ENCODE measurements around the gene GNAS-AS1. TPM values are rescaled to one million over a fixed set of nuclear protein-coding genes. Genes with fewer than 3 reads are reported as not detected.

Gene GNAS-AS1
- total RNA-seq, 1 experiment from 2014 or later, result 1.6 TPM

DNA sequence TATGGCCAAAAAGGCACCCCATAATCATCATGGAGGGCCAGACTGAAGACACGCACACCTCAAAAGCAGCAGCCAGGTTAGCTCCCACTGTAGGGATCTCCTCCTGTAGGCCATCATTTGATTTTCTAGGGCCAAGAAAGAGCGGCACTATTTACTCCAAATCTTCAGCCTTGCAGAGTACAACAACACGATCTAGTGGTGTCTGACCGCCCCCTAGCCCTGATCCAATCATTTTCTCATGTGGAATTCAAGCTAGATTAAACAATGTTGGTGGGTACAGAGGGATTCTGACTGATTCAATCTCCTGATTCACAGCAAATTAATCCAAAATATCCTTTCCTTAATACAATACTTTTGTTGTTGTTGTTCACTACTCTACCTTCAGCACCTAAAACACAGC, 12.5 kb downstream of the GNAS-AS1 start:
- H3K9me3 Mint-ChIP-seq (ENCODE audit: unreplicated experiment), result no peaks in the 10 kb centered on the region
- peaks cover 41% of the 10 kb centered on the region for H3K27me3 Mint-ChIP-seq (ENCODE audit: insufficient read depth, unreplicated experiment)
- intact Hi-C loops (cut with micrococcal nuclease), result loop anchor here (5.0 kb wide), 1 partner anchor 601 kb away; no protein-coding TSS in a partner anchor
- ChIA-PET POLR2A (no interaction called here), CTCF (interaction anchor here (0.6 to 2.4 kb wide), 10 partner anchors 11 to 618 kb away, joined by 3 to 13 read pairs (median 4); no protein-coding TSS in a partner anchor)
- H3K4me3 Mint-ChIP-seq (ENCODE audit: unreplicated experiment), result no peak overlapping the region
- H3K27ac Mint-ChIP-seq (ENCODE audit: low read depth, unreplicated experiment), result no peak overlapping the region
- TF ChIP-seq, protein P1, sequence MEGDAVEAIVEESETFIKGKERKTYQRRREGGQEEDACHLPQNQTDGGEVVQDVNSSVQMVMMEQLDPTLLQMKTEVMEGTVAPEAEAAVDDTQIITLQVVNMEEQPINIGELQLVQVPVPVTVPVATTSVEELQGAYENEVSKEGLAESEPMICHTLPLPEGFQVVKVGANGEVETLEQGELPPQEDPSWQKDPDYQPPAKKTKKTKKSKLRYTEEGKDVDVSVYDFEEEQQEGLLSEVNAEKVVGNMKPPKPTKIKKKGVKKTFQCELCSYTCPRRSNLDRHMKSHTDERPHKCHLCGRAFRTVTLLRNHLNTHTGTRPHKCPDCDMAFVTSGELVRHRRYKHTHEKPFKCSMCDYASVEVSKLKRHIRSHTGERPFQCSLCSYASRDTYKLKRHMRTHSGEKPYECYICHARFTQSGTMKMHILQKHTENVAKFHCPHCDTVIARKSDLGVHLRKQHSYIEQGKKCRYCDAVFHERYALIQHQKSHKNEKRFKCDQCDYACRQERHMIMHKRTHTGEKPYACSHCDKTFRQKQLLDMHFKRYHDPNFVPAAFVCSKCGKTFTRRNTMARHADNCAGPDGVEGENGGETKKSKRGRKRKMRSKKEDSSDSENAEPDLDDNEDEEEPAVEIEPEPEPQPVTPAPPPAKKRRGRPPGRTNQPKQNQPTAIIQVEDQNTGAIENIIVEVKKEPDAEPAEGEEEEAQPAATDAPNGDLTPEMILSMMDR (IDR thresholded peaks at IDR 0.05; ENCODE audit: unreplicated experiment), result no peak
- peaks cover 6% of the 10 kb centered on the region for H3K36me3 Mint-ChIP-seq (ENCODE audit: insufficient read depth, unreplicated experiment)
- DNase-seq (ENCODE audit: unreplicated experiment), result no peak
- BruUV-seq (replicated peaks), result no TSS peak
- no peaks in the 10 kb centered on the region for H3K4me1 Mint-ChIP-seq (ENCODE audit: insufficient read depth, unreplicated experiment)

DNA sequence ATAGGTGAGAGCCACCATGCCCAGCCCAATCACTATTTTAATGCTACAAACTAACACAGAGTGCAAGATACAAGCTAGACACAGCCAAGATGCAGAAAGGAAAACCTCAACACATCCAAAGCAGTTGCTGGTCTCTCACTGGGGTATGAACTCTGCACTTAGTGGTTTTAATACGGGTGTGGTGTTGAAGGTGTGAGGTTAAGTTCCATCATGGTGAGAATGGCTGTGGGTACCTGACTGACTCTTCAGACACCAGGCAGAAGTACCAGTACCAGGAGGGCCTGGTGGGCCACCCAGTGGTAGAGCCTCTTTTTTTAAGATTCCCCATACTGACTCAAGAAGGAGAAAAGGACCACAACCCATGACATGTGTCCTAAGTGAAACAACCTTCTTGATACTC, 13.0 kb downstream of the GNAS-AS1 start:
- no peak for DNase-seq (ENCODE audit: unreplicated experiment)
- BruUV-seq (replicated peaks), result no TSS peak
- no peak overlapping the region for H3K4me3 Mint-ChIP-seq (ENCODE audit: unreplicated experiment)
- intact Hi-C loops (cut with micrococcal nuclease), result loop anchor here (5.0 kb wide), 1 partner anchor 600 kb away; no protein-coding TSS in a partner anchor
- POLR2A ChIA-PET, result no interaction called here
- H3K27ac Mint-ChIP-seq (ENCODE audit: low read depth, unreplicated experiment), result no peak overlapping the region
- CTCF ChIA-PET, result interaction anchor here (0.7 to 2.0 kb wide), 6 partner anchors 10 to 602 kb away, joined by 3 to 8 read pairs (median 3); no protein-coding TSS in a partner anchor
- no peaks in the 10 kb centered on the region for H3K4me1 Mint-ChIP-seq (ENCODE audit: insufficient read depth, unreplicated experiment)
- peaks cover 46% of the 10 kb centered on the region for H3K27me3 Mint-ChIP-seq (ENCODE audit: insufficient read depth, unreplicated experiment)
- H3K36me3 Mint-ChIP-seq (ENCODE audit: insufficient read depth, unreplicated experiment), result peaks cover 7% of the 10 kb centered on the region
- no peaks in the 10 kb centered on the region for H3K9me3 Mint-ChIP-seq (ENCODE audit: unreplicated experiment)
- TF ChIP-seq, protein P1 (IDR thresholded peaks at IDR 0.05; ENCODE audit: unreplicated experiment), result no peak

DNA sequence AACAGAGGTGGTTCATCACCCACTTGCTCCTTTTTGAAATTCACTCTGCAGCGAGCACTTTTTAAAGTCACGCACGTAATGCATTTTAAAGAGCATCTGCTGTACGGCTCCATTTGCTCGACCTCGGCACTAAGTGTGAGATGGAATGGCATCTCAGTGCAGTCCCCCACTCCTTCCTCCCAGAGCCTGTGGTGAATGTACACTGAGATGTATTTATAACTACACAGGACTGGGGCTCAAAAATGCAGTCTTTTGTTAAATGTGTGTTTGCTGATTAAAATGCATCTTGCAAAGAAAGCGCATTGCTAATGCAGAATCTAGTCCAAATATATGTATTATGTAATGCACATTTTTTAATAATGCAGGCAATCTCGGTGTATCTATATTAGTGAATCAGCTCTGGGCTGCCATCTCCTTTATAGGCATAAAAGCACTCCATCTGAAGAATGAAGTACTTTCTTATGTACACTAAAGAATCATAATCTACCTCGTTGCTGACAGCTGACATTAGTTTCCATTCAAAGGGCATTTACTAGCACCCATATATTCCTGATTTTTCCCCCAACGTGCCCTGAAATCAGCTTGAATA, 14.0 kb downstream of the GNAS-AS1 start:
- Mint-ChIP-seq H3K27me3 (ENCODE audit: insufficient read depth, unreplicated experiment) (peaks cover 56% of the 10 kb centered on the region), H3K36me3 (ENCODE audit: insufficient read depth, unreplicated experiment) (peaks cover 7% of the 10 kb centered on the region), H3K9me3 (ENCODE audit: unreplicated experiment) (no peaks in the 10 kb centered on the region), H3K4me1 (ENCODE audit: insufficient read depth, unreplicated experiment) (no peaks in the 10 kb centered on the region), H3K27ac (ENCODE audit: low read depth, unreplicated experiment) (no peak overlapping the region), H3K4me3 (ENCODE audit: unreplicated experiment) (no peak overlapping the region)
- TF ChIP-seq, protein P1 (IDR thresholded peaks at IDR 0.05; ENCODE audit: unreplicated experiment), result no peak
- ChIA-PET CTCF (interaction anchor here (0.6 to 2.0 kb wide), 7 partner anchors 9 to 1149 kb away, joined by 3 to 8 read pairs (median 3); no protein-coding TSS in a partner anchor), POLR2A (no interaction called here)
- intact Hi-C loops (cut with micrococcal nuclease), result loop anchor here (5.0 kb wide), 1 partner anchor 599 kb away; no protein-coding TSS in a partner anchor
- BruUV-seq (replicated peaks), result no TSS peak
- no peak for DNase-seq (ENCODE audit: unreplicated experiment)

DNA sequence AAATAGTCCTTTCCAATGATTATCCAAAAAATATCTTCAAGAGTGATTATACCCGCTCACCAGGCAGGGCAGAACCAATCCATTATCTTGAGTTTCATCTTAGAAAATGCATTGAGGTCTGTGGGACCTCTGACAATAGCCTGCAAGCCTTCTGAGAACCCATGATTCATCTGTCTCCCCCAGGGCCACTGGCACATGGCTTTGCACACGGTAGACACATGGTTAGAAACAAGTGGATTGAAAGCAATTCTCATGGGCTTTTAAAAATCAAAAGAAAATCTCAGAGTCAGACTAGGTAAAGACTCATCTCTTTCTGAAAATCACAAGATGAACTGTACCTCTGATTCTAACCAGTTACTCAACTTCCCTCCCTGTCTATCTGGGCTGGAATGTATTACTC, 15.5 kb downstream of the GNAS-AS1 start:
- no peak overlapping the region for H3K4me3 Mint-ChIP-seq (ENCODE audit: unreplicated experiment)
- peaks cover 50% of the 10 kb centered on the region for H3K27me3 Mint-ChIP-seq (ENCODE audit: insufficient read depth, unreplicated experiment)
- H3K27ac Mint-ChIP-seq (ENCODE audit: low read depth, unreplicated experiment), result no peak overlapping the region
- DNase-seq (ENCODE audit: unreplicated experiment), result no peak
- intact Hi-C loops (cut with micrococcal nuclease), result loop anchor here (5.0 kb wide), 1 partner anchor 598 kb away; no protein-coding TSS in a partner anchor
- POLR2A ChIA-PET, result no interaction called here
- no peaks in the 10 kb centered on the region for H3K4me1 Mint-ChIP-seq (ENCODE audit: insufficient read depth, unreplicated experiment)
- peaks cover 13% of the 10 kb centered on the region for H3K36me3 Mint-ChIP-seq (ENCODE audit: insufficient read depth, unreplicated experiment)
- TF ChIP-seq, protein P1 (IDR thresholded peaks at IDR 0.05; ENCODE audit: unreplicated experiment), result no peak
- CTCF ChIA-PET, result no interaction called here
- BruUV-seq (replicated peaks), result no TSS peak
- no peaks in the 10 kb centered on the region for H3K9me3 Mint-ChIP-seq (ENCODE audit: unreplicated experiment)
